Measurements from ENCODE around the gene BPIFB6.

- TF ChIP-seq, protein P1, sequence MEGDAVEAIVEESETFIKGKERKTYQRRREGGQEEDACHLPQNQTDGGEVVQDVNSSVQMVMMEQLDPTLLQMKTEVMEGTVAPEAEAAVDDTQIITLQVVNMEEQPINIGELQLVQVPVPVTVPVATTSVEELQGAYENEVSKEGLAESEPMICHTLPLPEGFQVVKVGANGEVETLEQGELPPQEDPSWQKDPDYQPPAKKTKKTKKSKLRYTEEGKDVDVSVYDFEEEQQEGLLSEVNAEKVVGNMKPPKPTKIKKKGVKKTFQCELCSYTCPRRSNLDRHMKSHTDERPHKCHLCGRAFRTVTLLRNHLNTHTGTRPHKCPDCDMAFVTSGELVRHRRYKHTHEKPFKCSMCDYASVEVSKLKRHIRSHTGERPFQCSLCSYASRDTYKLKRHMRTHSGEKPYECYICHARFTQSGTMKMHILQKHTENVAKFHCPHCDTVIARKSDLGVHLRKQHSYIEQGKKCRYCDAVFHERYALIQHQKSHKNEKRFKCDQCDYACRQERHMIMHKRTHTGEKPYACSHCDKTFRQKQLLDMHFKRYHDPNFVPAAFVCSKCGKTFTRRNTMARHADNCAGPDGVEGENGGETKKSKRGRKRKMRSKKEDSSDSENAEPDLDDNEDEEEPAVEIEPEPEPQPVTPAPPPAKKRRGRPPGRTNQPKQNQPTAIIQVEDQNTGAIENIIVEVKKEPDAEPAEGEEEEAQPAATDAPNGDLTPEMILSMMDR (IDR thresholded peaks at IDR 0.05; ENCODE audit: low read length): no peak
- TF ChIP-seq EZH2 (optimal IDR thresholded peaks at IDR 0.05; ENCODE audit: low read depth, low read length) (no peak), EZH2phosphoT487 (IDR thresholded peaks at IDR 0.05; ENCODE audit: low read length) (no peak)
These were observed 21.3 kb upstream of the BPIFB6 start for GRCh38 chr20:33010133-33010504.

All from MM.1S (cell line).